Skin epidermis (tissue), 12 donors: ENCODE data around the gene DMRTA1.
"Not testable (repeated sequence)": the region's sequence is repeated elsewhere in the genome, so short reads cannot be mapped to it uniquely, and the experiment has no call there.

Experiments
- H3K27ac ChIP-seq, 21 experiments: fragments of 200-600 bp; sonication (generic) in 11 of 21; one replicate each; pipeline ENCODE4 v1.5.0; 2020; ENCODE audit warnings: mild to moderate bottlenecking in 3 of 21, inconsistent platforms in 2 of 21, moderate library complexity in 2 of 21
- H3K4me3 ChIP-seq, 7 experiments: fragments of 200-600 bp; sonication (generic) in 2 of 7; one replicate each; pipeline ENCODE4 v1.5.0; 2020; ENCODE audit warnings: inconsistent platforms in 2 of 7, mild to moderate bottlenecking in 2 of 7, moderate library complexity in 1 of 7

Gene DMRTA1, protein sequence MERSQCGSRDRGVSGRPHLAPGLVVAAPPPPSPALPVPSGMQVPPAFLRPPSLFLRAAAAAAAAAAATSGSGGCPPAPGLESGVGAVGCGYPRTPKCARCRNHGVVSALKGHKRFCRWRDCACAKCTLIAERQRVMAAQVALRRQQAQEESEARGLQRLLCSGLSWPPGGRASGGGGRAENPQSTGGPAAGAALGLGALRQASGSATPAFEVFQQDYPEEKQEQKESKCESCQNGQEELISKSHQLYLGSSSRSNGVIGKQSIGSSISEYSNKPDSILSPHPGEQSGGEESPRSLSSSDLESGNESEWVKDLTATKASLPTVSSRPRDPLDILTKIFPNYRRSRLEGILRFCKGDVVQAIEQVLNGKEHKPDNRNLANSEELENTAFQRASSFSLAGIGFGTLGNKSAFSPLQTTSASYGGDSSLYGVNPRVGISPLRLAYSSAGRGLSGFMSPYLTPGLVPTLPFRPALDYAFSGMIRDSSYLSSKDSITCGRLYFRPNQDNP

DNA sequence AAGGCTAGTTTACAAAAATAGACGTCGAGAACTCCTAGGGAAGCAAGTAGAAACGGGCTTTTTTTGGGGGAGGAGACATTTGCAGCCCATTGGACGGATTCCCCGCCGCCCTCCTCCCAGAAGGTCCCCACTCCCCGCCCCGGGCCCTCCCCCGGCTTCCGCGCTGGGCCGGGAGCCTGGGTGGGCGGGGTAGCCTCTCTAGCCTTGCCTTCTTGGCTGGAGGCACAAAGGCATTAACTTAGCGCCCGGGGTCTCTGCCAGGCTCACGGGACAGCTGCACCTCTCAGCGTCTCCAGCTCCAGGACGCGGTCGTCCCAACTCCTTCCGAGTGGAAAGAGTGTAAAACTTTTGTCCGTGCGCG is at the start of gene DMRTA1:
DMRTA1 (plus strand) TSS at position 236 of the 361 bp plus-strand sequence. CDS start 242 bp downstream, outside the sequence.
- Histone ChIP-seq H3K27ac (peak within 1 kb of the TSS in 8 of 21 experiments; percentile 0 to 80 (median 44)), H3K4me3 (peak within 1 kb of the TSS; percentile 29 to 64 (median 49))

DNA sequence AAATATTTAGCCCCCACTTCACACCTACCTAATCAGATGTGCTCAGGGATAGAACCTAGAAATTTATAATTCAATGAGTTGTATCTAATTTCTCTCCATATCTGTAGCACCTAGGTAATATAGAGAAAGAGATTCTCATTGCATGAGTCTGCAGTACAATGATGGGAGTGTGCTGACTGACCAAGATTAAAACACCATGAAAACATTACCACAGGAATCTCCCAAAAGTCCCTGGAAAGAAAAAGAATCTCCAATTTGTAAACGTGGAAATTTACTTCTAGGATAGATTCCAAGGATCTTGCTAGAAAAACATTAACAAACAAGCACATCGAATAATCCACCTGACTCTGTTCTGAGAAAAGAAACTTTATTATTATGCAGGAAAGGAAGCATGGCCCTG is 45.0 kb upstream of the DMRTA1 start:
- Histone ChIP-seq H3K27ac (no peak overlapping the region), H3K4me3 (no peak overlapping the region)

DNA sequence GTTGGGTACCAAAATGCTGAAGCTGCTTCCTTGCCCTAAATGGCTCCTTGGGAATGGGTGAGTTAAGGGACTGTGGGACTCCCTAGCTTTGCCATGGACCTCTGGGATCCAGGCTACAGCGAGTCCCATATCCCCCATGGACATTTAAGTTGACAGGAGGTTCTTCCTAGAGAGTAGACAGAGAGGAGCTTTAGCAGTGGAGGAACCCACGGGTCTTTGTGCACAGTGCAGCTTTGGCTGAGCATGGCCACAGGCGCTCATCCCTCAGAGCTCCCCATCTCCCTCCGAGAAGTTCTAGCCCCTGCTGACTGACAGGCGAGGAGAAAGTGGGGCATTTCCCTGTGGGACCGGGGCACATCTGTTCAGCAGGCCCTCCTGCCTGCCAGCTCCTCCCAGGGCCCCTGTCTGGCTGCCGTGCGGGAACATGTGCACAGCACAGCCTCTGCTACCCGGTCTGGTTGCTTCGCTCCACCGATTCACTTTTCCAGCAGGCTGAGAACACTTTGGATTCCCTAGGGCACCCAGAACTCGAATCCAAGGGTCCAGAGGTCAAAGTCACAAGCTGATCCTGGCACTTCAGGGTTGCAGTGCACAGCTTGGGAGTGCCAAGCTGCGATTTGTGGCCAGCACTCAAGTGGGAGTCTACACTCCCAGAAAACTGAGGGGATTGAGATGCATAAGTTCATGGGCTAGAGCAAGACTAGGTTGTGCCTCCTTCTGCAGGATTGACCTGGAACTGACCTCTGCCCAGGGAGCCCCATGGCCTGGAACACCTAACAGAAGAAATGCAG is 40.6 kb upstream of the DMRTA1 start:
- no peak overlapping the region for H3K27ac ChIP-seq
- H3K4me3 ChIP-seq: no peak overlapping the region

DNA sequence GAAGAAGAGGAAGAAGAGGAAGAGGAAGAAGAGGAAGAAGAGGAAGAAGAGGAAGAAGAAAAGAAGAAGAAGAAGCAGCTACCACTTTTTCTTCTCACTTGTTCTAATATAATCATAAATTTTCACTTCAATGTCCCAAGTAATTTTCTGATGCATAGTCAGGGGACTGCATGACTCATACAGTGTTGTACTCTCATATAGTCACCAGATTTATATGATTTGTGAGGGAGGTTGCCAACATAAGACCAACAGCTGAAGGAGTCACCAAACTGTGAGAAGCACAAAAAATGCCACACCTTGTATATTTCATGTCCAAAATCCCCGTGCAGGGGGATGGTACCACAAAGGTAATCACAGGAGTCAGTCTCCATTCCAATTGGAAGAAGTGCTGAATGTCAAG is 32.7 kb upstream of the DMRTA1 start:
- no peak overlapping the region for H3K4me3 ChIP-seq
- no peak overlapping the region for H3K27ac ChIP-seq

DNA sequence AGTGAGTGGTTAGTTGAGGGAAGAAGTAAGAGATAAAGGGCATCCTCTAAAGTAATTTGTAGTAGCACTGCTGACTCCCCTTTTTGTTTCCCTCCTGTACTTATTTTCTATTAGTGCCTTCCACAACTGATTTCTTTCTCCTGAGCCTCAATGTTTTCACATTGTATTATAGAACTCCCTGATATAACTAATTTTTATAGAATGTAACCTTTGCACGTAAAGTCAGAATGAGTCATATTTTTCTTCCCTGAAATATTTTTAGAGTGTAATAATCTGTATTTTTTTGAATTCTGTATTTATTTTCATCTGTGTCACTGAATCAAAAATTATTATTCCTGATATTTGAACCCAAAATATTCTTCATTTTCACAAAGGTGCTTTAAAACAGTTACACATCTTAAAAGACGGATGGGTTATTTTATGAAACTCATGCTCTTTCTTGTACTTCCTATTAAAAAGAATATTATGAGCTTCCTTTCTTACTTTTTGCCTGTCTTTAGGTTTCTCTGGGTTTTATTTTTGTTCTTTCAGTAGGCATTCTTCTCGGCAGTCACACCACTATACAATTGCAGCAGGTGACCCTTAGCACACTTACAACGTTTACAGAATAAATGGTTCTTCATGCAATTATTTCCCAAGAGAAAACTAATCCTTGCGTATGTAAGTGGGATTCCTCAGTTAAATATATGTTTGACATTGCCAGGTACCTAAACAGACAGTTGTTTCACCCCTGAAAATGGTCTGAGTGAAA is 30.5 kb upstream of the DMRTA1 start:
- no peak overlapping the region for H3K4me3 ChIP-seq
- H3K27ac ChIP-seq: no peak overlapping the region

DNA sequence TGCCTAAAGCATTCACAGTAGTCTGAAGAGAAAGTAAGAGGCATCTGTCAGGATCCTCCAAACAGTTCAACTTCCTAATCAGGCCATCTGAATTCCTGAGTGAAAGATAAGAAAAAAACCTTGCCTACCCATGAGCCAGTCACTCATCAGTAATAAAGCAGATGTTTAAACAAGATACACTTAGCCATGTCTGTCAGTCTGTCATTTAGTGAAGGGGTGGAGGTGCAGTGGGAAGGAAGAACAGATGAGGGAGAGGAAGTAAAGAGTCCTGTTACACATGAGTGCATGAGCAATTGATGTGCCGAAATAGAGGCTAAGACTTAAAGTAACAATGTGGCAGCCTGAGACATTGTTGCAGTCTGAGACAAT is 29.9 kb upstream of the DMRTA1 start:
- H3K27ac ChIP-seq: no peak overlapping the region
- no peak overlapping the region for H3K4me3 ChIP-seq

DNA sequence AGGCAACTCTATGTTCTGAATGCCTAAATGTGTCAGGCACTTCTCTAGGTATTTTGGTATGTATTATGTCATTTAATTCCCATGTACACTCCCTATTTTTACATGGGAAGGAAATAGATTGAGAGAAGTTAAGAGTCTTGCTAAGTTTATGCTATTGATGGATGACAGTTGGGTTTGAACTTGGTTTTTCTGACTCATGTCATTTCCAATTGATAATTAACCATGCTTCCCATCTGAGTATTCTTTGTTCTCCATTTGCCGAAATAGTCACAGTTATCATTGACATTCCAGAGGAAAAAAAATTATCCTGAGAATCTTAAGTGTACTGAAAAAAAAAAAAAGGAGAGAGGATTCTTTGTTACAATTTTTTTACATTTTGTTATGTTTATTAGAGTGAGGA is 23.1 kb upstream of the DMRTA1 start:
- no peak overlapping the region for H3K4me3 ChIP-seq
- no peak overlapping the region for H3K27ac ChIP-seq

DNA sequence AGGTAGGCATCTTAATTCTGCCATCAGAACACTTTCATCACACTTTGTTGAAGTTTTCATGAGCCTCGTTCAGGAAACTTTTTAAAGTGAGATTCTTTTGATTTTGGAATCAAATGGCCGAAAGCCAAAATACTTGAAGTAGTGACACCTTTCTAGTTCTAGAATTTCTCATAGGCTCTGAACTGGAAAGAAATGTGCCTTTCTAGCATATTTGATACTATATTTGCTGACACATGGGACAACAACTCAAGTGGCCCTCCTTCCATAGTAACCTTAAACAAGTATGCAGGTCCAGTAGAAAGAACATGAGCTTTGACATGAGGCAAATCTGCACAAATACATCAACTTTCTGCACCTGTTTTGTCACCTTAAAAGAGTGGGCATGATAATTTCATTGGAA is 22.0 kb upstream of the DMRTA1 start:
- Histone ChIP-seq H3K27ac (no peak overlapping the region), H3K4me3 (no peak overlapping the region)

DNA sequence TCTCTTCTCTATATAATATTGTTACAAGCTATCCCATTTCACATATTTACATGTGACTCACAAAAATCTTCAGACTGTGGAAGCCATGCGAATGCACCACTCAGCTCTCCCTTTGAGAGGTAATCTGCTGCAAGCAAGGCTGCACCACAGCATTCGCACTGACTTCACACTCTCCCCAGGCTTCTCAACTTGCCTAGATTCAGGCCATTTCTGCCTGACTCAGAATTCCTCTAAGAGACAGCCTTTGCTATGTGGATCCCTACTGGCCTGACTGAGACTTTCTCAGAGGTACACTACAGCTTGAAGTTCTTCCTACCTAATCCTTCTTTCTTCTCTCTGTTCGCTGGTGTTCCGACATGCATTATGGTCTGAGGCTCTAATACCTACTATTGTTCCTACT is 21.1 kb upstream of the DMRTA1 start:
- no peak overlapping the region for H3K27ac ChIP-seq

DNA sequence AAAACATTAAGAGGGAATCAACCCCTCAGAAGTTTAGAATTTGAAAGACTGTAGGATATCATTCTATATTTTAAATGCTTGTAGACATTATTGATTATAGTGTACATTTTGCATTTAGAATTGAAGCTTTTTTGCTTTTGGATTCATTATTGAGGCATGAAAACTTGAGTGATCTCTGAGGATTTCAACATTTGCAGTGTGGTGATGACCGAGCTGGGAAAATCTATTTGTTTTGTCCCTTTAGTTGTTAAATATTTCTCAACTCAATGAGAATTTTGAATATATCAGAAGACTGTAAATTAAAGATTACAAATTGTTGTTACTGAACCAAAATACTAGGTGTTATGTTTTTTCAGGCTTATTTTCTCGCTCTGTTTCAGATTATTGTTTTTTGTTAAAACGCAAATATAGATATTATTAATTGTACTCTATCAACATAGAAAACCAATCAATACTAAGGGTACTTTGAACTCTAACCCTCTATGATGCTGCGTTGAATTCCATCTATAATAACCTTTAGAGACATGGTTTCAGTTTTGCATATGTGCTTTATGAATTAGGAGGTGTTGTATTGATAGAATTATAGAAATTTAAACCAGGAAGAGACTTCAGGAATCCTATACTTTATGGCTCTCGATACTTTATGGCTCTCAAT is 19.3 kb upstream of the DMRTA1 start:
- no peak overlapping the region for H3K27ac ChIP-seq
- H3K4me3 ChIP-seq: no peak overlapping the region

More for the DNA sequence above, 21.1 kb upstream of the DMRTA1 start:
- H3K4me3 ChIP-seq: no peak overlapping the region

DNA sequence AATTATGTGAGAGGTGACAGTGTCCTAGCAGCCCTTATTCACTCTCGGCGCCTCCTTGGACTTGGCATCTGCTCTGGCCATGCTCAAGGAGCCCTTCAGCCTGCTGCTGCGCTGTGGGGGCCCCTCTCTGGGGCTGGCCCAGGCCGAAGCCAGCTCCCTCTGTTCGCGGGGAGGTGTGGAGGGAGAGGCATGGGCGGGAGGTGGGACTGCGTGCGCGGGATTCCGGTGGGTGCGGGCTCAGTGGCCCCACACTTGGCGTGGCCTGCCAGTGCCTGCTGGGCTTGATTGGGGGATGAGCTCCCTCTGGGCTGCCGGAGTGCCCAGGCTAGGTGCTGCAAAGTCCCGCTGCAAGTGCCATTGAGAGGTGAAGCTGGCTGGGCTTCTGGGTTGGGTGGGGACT is 12.9 kb upstream of the DMRTA1 start:
- Histone ChIP-seq H3K27ac (no peak overlapping the region), H3K4me3 (no peak overlapping the region)

DNA sequence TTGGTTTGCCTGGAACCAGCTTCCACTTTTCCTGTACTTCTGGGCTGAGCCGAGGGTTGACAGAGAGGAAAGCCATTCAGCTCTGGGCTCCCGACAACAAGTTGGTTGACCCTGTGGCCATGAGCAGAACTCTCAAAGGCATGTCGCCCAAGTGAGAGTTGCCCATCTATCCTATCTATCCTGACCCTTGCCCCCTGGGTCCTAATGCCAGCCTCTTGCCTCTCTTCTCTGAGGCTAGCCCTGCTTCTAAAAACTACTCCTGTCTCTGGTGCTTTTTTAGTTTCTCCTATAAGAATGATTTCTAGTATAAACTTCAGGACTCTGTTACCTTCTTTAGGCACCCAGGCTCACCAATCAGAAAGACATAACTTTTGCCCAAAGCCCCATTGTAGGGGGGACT is 11.4 kb upstream of the DMRTA1 start:
- H3K27ac ChIP-seq, H3K4me3 ChIP-seq: not testable (repeated sequence)

DNA sequence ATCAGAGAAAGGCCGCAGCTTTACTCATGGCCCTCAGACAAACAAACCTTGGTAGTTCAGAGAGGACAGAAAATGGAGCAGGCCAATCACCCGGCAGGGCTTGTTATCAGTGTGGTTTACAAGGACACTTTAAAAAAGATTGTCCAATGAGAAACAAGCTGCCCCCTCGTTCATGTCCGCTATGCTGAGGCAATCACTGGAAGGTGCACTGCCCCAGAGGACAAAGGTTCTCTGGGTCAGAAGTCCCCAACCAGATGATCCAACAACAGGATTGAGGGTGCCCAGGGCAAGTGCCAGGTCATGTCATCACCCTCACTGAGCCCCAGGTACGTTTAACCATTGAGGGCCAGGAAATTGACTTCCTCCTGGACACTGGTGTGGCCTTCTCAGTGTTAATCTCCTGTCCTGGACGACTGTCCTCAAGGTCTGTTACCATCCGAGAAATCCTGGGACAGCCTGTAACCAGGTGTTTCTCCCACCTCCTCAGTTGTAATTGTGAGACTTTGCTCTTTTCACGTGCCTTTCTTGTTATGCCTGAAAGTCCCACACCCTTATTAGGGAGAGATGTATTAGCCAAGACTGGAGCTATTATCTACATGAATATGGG is 9.1 kb upstream of the DMRTA1 start:
- not testable (repeated sequence) for H3K27ac ChIP-seq, H3K4me3 ChIP-seq

DNA sequence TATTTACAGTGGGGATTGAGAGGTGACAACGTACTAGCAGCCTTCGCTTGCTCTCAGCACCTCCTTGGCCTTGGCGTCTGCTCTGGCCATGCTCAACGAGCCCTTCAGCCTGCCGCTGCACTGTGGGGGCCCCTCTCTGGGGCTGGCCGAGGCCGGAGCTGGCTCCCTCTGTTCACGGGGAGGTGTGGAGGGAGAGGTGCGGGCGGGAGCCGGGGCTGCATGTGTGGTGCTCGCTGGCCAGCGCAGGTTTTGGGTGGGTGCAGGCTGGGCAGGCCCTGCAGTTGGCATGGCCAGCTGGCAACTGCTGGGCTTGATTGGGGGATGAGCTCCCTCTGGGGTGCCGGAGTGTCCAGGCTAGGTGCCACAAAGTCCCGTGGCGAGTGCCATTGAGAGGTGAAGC is 5.8 kb upstream of the DMRTA1 start:
- H3K4me3 ChIP-seq: no peak overlapping the region
- no peak overlapping the region for H3K27ac ChIP-seq

DNA sequence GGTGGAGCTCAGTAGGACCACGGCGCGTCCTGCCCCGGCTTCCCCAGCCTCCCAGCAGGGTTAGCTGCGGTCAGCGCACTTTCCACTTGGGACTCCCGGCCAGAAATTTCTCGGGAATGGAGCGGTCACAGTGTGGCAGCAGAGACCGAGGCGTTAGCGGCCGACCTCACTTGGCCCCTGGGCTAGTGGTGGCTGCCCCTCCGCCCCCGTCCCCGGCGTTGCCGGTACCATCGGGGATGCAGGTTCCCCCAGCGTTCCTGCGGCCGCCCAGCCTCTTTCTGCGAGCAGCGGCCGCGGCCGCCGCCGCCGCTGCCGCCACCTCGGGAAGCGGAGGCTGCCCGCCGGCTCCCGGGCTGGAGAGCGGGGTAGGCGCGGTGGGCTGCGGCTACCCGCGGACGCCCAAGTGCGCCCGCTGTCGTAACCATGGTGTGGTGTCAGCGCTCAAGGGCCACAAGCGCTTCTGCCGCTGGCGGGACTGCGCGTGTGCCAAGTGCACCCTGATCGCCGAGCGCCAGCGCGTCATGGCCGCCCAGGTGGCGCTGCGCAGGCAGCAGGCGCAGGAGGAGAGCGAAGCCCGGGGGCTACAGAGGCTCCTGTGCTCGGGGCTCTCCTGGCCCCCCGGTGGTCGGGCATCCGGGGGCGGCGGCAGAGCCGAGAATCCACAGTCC is 460 bp downstream of the DMRTA1 start:
- peak overlapping the region in 8 of 21 experiments; percentile 0 to 80 (median 44) for H3K27ac ChIP-seq

DNA sequence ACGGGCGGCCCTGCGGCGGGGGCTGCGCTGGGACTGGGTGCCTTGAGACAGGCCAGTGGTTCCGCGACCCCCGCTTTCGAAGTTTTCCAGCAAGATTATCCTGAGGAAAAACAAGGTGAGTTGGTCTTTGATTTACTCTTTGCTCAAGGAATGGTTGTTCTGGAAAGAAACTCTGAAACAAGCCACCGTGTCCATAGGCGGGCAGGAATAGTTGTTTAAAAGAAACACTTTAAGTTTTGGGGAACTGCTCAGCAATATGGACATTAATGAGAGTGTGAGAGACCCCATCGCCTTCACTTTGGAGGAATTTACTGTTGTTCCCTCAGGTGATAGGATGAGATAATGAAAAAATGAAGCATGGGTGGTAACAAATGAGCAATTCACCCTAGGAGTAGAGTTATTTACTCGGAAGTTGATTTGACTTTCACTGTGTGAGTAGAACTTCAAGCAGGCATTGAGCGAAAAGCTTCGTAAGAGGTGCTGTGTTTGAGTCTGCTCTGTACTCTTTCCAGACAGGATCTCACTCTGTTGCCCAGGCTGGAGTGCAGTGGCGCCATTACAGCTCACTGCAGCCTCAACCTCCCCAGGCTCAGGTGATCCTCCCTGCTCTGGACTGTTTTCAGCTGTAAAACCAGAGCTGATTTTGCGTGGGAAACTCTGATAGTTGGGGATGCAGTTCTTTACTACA is 1.1 kb downstream of the DMRTA1 start:
- Histone ChIP-seq H3K27ac (peak overlapping the region in 6 of 21 experiments; percentile 3 to 80 (median 48)), H3K4me3 (peak overlapping the region; percentile 29 to 64 (median 49))

More for the DNA sequence above, 460 bp downstream of the DMRTA1 start:
- H3K4me3 ChIP-seq: peak overlapping the region; percentile 29 to 64 (median 49)

DNA sequence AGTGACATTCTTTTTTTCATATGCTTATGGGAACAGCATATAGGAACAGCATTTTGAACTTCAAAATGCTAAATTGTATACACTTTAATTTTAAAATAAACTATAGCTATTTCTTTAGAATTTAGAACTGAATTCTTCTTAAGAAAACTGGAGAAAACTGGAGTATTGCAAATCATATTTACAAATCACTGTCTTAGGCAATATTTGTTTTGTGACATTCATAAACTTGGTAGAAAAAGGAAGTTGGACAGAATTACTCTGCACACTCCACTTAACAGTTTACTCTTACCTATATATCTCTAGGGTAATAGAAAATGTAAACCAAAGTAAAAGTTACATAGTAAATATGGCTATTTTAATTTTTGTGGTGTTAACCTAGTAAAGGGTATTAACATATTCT is 3.1 kb downstream of the DMRTA1 start:
- Histone ChIP-seq H3K27ac (no peak overlapping the region), H3K4me3 (no peak overlapping the region)

DNA sequence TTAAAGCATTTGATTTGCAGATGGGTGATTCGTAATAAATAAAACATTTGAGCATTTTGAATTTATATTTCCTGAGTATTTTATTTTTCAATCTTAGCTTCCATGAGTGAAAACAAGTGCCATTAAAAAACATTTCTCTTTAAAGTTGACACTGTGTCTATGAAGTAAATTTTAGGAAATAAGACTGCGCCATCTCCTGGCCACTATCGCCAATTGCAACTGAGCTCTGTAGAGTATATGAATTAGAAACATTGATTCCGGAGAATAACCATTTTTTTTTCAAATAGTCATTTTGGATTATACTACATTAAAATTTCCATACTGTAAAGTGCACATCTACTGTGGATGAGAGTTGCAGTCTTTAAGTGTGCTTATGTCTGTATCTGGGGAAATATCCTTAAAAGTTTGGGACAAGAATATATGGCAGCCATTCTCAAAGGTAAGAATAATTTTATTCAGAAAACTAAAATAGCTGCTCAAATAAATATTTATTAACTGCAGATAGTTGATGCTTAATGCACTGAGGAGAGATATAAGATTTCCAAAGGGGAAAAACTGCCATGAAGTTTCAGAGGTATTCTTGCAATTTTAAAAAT is 5.9 kb downstream of the DMRTA1 start:
- H3K4me3 ChIP-seq: no peak overlapping the region
- H3K27ac ChIP-seq: no peak overlapping the region
